HG03520 (cell line): ENCODE results near the gene SF1.

Experiments
- ATAC-seq: cut with Tn5 transposase; IDR thresholded peaks from one replicate; pipeline ENCODE4 v1.9.1; 2021; ENCODE audit warnings: mild to moderate bottlenecking, moderate library complexity; ENCODE audit not compliant: unreplicated experiment

SF1 gene

GRCh38 chr11:64714666-64715065, 63.7 kb downstream of the SF1 start:
- no peak for ATAC-seq
